Neuron (in vitro differentiated cells): Measurements from ENCODE around the gene MIF.
"Not testable (repeated sequence)": the region's sequence is repeated elsewhere in the genome, so short reads cannot be mapped to it uniquely, and the experiment has no call there.

Experiments
- H2AFZ ChIP-seq: one replicate; pipeline ENCODE4 v1.6.1; 2013; ENCODE audit warnings: low read depth, mild to moderate bottlenecking, inconsistent platforms, low read length, moderate library complexity
- H3K27me3 ChIP-seq: one replicate; pipeline ENCODE4 v1.6.1; 2013; ENCODE audit warnings: low read length; ENCODE audit not compliant: insufficient read depth
- H3K36me3 ChIP-seq: one replicate; pipeline ENCODE4 v1.6.1; 2013; ENCODE audit warnings: low read length; ENCODE audit not compliant: insufficient read depth
- H3K4me1 ChIP-seq: one replicate; pipeline ENCODE4 v1.6.1; 2013; ENCODE audit warnings: low read length; ENCODE audit not compliant: insufficient read depth
- H3K4me3 ChIP-seq: 2 replicates; pipeline ENCODE4 v1.5.1; 2013; ENCODE audit warnings: mild to moderate bottlenecking, low read length, moderate library complexity
- H3K9me3 ChIP-seq: one replicate; pipeline ENCODE4 v1.6.1; 2013; ENCODE audit warnings: low read length

The MIF gene

DNA sequence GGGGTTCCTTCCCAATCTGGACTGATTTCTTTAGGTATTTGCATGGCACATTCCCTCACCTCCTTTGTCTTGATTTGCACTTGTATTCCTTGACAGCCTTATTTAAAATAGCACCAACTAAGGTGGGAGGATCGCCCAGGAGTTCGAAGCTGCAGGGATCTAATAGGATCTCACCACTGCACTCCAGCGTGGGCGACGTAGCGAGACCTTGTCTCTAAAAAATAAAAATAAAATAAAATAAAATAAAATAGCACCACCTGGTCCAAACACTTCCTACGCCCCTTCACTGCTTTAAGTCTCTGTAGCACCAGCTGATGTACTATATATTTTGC lies 35.7 kb upstream of the MIF start:
- Histone ChIP-seq H3K4me1 (peaks cover 11% of the 10 kb centered on the region), H3K4me3 (peak overlapping the region; percentile 66), H3K27me3 (no peaks in the 10 kb centered on the region), H2AFZ (peak overlapping the region; percentile 30), H3K9me3 (no peaks in the 10 kb centered on the region), H3K36me3 (peaks cover 2% of the 10 kb centered on the region)

DNA sequence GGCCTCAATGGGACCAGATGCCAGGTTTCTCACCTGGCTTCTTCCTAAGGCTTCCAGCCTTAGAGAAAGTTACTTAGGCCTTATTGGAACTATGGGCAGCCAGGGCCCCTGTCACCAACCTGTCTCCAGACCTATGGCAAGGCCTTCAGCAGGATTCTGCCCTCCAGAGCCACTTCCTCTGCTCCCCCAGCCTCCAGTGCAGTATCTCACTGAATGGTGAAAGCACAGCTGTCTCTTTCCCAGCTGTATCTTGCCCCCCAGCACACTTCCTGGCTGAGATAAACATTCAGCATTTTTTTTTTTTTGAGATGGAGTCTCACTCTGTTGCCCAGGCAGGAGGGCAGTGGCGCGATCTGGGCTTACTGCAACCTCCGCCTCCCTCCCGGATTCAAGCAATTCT lies 35.0 kb upstream of the MIF start:
- Histone ChIP-seq H3K9me3 (no peaks in the 10 kb centered on the region), H3K4me1 (peaks cover 11% of the 10 kb centered on the region), H2AFZ (no peak overlapping the region), H3K36me3 (peaks cover 2% of the 10 kb centered on the region), H3K27me3 (no peaks in the 10 kb centered on the region), H3K4me3 (no peak overlapping the region)

DNA sequence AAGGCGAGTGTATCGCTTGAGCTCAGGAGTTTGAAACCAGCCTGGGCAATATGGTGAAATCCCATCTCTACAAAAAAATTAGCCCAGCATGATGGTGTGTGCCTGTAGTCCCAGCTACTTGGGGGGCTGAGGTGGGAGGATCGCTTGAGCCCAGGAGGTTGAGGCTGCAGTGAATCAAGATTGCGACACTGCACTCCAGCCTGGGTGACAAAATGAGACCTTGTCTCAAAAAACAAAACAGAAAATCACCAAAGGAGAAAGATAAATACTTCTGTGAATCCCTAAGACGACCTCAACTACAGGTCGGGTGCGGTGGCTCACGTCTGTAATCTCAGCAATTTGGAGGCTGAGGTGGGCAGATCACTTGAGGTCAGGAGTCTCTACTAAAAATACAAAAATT lies 34.0 kb upstream of the MIF start:
- not testable (repeated sequence) for H2AFZ ChIP-seq, H3K36me3 ChIP-seq, H3K27me3 ChIP-seq, H3K9me3 ChIP-seq, H3K4me3 ChIP-seq
- peaks cover 11% of the 10 kb centered on the region for H3K4me1 ChIP-seq

DNA sequence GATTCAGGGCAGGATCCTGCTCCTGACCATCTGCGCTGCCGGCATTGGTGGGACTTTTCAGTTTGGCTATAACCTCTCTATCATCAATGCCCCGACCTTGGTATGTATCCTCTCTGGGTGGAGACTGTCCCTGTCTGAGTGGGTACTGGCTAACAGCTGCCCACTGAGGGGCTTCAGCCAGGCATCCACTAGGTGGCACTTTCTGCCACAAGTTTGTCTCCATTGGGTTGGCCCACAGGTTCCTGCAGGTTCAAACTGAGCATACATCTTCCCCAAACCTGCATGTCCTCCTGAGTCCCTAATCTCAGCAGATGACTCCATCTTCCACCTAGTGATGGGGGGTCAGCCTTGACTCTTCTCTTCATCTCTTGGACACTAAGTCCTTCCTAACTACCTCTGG lies 32.1 kb upstream of the MIF start:
- Histone ChIP-seq H3K9me3 (no peaks in the 10 kb centered on the region), H3K4me1 (peaks cover 8% of the 10 kb centered on the region), H3K27me3 (no peaks in the 10 kb centered on the region), H3K36me3 (peaks cover 6% of the 10 kb centered on the region), H2AFZ (no peak overlapping the region), H3K4me3 (no peak overlapping the region)

DNA sequence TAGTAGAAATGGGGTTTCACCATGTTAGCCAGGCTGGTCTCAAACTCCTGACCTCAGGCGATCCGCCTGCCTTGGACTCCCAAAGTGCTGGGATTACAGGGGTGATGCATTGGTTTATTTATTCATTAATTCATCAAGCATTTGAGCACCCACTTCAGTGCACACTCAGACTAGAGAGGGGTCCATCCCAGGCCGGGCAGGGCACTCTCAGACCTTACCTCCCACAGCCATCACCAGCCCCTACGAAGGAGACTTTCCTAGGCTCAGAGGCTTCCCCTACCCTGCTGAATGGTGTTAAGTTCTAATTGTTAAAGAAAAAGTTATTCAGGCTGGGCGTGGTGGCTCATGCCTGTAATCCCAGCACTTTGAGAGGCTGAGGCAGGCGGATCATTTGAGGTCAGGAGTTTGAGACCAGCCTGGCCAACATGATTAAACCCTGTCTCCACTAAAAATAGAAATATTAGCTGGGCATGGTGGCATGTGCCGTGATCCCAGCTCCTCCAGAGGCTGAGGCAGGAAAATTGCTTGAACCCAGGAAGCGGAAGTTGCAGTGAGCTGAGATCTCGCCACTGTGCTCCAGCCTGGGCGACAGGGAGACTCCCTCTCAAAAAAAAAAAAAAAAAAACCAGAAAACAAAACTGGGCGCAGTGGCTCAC lies 29.6 kb upstream of the MIF start:
- H3K27me3 ChIP-seq, H3K4me1 ChIP-seq, H2AFZ ChIP-seq, H3K9me3 ChIP-seq, H3K4me3 ChIP-seq: not testable (repeated sequence)
- H3K36me3 ChIP-seq = peaks cover 28% of the 10 kb centered on the region

DNA sequence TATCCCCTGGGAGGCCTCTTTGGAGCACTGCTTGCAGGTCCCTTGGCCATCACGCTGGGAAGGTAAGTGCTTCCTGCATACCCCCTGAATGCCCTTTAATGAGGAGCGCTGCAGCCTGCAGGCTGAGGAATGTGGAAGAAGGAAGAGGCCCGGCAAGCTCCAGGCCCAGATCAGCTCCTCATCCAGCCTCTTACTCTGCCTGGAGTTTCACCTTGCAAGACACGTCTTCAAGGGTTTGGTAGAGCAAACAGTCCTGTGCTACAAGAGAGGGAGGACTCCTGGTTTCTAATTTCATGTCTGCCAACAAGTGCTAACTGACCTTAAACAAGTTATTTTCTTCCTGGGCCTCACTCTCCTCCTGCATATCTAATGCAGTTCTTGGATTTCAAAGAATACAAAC lies 25.6 kb upstream of the MIF start:
- peaks cover 40% of the 10 kb centered on the region for H3K36me3 ChIP-seq
- H3K27me3 ChIP-seq = no peaks in the 10 kb centered on the region
- no peak overlapping the region for H2AFZ ChIP-seq
- H3K9me3 ChIP-seq = peaks cover 4% of the 10 kb centered on the region
- H3K4me1 ChIP-seq = no peaks in the 10 kb centered on the region
- no peak overlapping the region for H3K4me3 ChIP-seq

DNA sequence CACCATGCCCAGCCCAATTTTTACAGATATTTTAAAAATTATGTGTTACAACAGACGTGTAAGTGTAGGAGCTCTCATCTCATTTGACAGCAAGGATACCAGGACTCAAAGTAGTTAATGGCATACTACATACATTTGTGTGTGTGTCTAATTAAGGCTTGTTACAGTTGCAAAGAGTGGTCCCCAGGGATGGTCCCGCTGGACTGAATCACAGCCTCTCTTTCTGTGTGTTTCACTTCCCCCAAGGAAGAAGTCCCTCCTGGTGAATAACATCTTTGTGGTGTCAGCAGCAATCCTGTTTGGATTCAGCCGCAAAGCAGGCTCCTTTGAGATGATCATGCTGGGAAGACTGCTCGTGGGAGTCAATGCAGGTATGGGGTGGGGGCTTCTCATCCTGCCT lies 19.3 kb upstream of the MIF start:
- Histone ChIP-seq H2AFZ (no peak overlapping the region), H3K4me3 (no peak overlapping the region), H3K9me3 (peaks cover 4% of the 10 kb centered on the region), H3K4me1 (peaks cover 6% of the 10 kb centered on the region), H3K27me3 (no peaks in the 10 kb centered on the region), H3K36me3 (peaks cover 46% of the 10 kb centered on the region)

DNA sequence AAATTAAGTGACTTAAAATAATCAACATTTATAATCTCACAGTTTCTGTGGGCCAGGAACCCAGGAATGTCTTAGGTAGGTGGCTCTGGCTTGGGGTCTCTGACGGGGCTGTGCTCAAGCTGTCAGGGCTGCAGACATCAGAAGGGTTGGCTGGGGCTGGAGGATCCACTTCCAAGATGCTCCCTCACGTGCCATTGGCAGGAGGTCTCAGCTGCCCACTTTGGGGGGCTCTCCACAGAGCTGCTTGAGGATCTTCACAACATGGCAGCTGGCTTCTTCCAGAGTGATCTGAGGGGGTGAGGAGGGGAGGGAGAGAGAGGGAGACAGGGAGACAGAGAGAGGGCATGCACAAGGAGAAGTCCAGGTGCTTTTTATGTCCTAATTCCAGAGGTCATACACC lies 18.4 kb upstream of the MIF start:
- Histone ChIP-seq H2AFZ (no peak overlapping the region), H3K9me3 (peaks cover 2% of the 10 kb centered on the region), H3K27me3 (no peaks in the 10 kb centered on the region), H3K36me3 (peaks cover 42% of the 10 kb centered on the region), H3K4me1 (peaks cover 6% of the 10 kb centered on the region), H3K4me3 (no peak overlapping the region)

DNA sequence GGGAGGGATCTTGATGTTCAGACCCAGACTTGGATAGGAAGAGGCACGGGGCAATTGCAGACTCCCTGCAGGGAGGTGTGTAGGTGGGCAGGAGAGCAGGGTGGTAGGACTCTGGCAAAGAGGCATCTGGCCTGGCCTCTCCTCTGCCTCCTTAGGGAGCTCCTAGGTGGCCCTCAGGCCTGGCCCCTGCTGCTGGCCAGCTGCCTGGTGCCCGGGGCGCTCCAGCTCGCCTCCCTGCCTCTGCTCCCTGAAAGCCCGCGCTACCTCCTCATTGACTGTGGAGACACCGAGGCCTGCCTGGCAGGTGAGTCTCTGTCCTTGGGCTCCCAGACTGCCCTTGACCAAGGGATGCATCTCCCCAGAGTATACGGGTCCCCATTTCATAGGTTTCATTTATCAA lies 16.6 kb upstream of the MIF start:
- Histone ChIP-seq H2AFZ (no peak overlapping the region), H3K4me1 (peaks cover 6% of the 10 kb centered on the region), H3K9me3 (peaks cover 2% of the 10 kb centered on the region), H3K4me3 (no peak overlapping the region), H3K27me3 (no peaks in the 10 kb centered on the region), H3K36me3 (peaks cover 41% of the 10 kb centered on the region)

DNA sequence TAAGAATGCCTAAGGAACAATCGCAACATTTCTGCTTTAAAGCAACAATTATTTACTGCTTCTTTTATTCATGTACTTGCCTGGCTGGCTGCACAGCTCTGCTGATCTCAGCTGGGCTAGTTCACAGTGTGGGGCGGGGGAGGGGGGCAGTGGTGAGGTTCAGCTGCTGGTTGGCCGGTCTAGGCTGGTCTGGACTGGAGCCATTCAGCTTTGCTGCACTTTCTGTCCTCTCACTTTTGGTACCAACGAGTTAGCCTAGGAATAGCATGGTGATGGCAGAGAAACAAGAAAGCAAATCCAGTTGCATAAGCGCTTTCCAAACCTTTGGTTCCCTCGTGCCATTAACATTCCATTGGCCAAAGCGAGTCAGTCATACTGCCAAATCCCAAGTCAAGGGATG lies 16.0 kb upstream of the MIF start:
- Histone ChIP-seq H3K9me3 (peaks cover 2% of the 10 kb centered on the region), H3K27me3 (no peaks in the 10 kb centered on the region), H3K36me3 (peaks cover 39% of the 10 kb centered on the region), H3K4me1 (peaks cover 6% of the 10 kb centered on the region), H2AFZ (no peak overlapping the region), H3K4me3 (no peak overlapping the region)

DNA sequence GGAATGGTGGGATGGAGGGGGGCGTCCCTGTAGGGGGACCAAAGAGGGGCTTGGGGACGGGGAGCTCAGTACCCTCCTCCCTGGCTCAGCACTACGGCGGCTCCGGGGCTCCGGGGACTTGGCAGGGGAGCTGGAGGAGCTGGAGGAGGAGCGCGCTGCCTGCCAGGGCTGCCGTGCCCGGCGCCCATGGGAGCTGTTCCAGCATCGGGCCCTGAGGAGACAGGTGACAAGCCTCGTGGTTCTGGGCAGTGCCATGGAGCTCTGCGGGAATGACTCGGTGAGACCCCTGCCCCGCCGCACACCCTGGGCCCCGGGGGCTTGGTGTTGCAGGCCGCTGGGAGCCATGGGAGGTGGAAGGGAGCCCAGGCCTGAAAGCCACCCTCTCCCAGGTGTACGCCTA lies 11.8 kb upstream of the MIF start:
- H3K9me3 ChIP-seq = no peaks in the 10 kb centered on the region
- no peak overlapping the region for H3K4me3 ChIP-seq
- H2AFZ ChIP-seq = no peak overlapping the region
- no peaks in the 10 kb centered on the region for H3K27me3 ChIP-seq
- H3K4me1 ChIP-seq = peaks cover 6% of the 10 kb centered on the region
- H3K36me3 ChIP-seq = peaks cover 10% of the 10 kb centered on the region

DNA sequence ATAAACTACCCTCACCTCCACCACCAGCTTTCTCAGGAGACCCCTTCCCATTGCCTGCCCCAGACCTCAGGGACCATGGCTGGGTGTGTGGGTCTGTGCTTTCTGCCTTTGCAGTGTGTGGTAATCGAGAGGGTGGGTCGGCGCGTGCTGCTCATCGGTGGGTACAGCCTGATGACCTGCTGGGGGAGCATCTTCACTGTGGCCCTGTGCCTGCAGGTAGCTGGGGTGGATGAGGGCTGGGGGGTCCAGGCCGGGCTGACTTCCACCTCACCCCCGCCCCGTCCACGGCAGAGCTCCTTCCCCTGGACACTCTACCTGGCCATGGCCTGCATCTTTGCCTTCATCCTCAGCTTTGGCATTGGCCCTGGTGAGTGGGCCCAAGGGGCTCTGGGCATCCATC lies 10.5 kb upstream of the MIF start:
- Histone ChIP-seq H3K27me3 (no peaks in the 10 kb centered on the region), H2AFZ (no peak overlapping the region), H3K4me1 (no peaks in the 10 kb centered on the region), H3K4me3 (no peak overlapping the region), H3K36me3 (peaks cover 2% of the 10 kb centered on the region), H3K9me3 (no peaks in the 10 kb centered on the region)

DNA sequence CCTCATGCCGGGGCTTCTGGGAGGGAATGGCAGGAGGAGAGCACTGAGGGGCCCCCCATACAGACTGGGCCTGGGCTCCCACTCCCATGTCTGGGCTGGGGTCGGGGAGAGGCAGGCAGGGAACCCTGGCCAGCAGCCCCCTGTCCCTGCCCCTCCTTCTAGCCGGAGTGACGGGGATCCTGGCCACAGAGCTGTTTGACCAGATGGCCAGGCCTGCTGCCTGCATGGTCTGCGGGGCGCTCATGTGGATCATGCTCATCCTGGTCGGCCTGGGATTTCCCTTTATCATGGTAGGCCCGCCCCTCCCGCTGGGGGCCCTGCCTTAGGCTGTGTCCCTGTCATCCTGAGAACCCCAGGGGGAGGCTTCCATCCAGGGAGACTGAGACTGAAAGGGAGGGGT lies 10.0 kb upstream of the MIF start:
- H3K27me3 ChIP-seq = no peaks in the 10 kb centered on the region
- no peaks in the 10 kb centered on the region for H3K4me1 ChIP-seq
- H3K36me3 ChIP-seq = peaks cover 2% of the 10 kb centered on the region
- H2AFZ ChIP-seq = no peak overlapping the region
- H3K4me3 ChIP-seq = no peak overlapping the region
- H3K9me3 ChIP-seq = no peaks in the 10 kb centered on the region

DNA sequence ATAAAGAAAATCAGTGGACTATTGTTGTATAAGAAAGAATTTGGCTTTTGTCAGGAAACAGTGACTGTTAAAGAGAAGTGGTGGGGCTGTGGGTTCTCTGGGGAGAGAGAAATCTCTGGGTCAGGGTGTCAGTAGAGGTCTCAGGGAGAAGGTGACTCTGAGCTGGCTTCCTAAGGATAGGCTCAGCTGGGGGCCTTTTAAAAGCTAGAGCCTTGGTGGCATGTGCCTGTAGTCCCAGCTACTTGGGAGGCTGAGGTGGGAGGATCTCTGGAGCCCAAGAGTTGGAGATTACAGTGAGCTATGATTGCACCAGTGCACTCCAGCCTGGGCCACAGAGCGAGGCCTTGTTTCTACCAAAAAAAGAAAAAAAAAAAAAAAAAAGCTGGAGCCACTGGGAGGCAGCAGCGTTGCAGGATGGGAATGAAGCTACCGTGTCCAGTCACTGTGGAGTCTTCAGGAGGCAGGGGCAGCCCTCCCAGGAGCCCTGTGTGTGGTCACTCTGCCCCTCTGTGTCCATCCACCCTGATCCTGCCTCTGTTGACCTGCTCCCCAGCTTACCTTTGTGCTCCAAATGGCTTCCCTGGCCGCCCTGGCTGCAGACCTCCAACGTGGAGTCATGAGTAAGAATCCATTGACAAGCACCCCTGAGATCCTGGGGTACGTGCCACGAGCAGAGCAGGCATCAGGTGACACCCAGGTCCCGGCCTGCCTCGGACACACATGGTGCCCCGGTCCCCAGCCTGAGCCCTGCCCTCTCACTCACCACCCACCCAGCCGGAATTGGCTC lies 5.4 kb upstream of the MIF start:
- H3K27me3 ChIP-seq = no peaks in the 10 kb centered on the region
- no peaks in the 10 kb centered on the region for H3K36me3 ChIP-seq
- no peak overlapping the region for H3K4me3 ChIP-seq
- H3K4me1 ChIP-seq = no peaks in the 10 kb centered on the region
- no peak overlapping the region for H2AFZ ChIP-seq
- peaks cover 3% of the 10 kb centered on the region for H3K9me3 ChIP-seq
